ENCODE measurements around the gene GRID1.

The GRID1 gene

GRCh38 chr10:86123715-86124114, 242.9 kb downstream of the GRID1 start:
- Histone ChIP-seq H2AFZ (ENCODE audit: low read length) (no peak overlapping the region), H3K79me2 (ENCODE audit: insufficient read depth, low read length) (no peaks in the 10 kb centered on the region), H3K9me2 (ENCODE audit: low read depth, low read length) (no peaks in the 10 kb centered on the region), H3K36me3 (ENCODE audit: insufficient read depth, low read length) (no peaks in the 10 kb centered on the region), H3K4me1 (ENCODE audit: insufficient read depth, low read length, severe bottlenecking) (no peaks in the 10 kb centered on the region), H4K20me1 (ENCODE audit: insufficient read depth, low read length) (no peaks in the 10 kb centered on the region), H3K4me3 (ENCODE audit: low read depth, low read length, poor library complexity, severe bottlenecking) (no peak overlapping the region), H3F3A (ENCODE audit: insufficient read depth, low read length) (no peaks in the 10 kb centered on the region), H3K9ac (ENCODE audit: low read length) (no peak overlapping the region), H3K4me2 (ENCODE audit: low read length) (no peak overlapping the region), H3K27me3 (ENCODE audit: insufficient read depth, low read length) (no peaks in the 10 kb centered on the region), H3K27ac (ENCODE audit: low read depth, low read length, poor library complexity, severe bottlenecking) (no peak overlapping the region), H3K9me3 (ENCODE audit: low read length) (no peaks in the 10 kb centered on the region)
- TF ChIP-seq EZH2 (IDR thresholded peaks at IDR 0.05; ENCODE audit: borderline replicate concordance, low read length), result no peak
- TF ChIP-seq CTCF (IDR thresholded peaks at IDR 0.05; ENCODE audit: low read length), result no peak

- no peaks in the 10 kb centered on the region for H3K9me2 ChIP-seq (ENCODE audit: low read depth, low read length)
- H3F3A ChIP-seq (ENCODE audit: insufficient read depth, low read length), result no peaks in the 10 kb centered on the region
- H3K27ac ChIP-seq (ENCODE audit: low read depth, low read length, poor library complexity, severe bottlenecking), result no peak overlapping the region
- TF ChIP-seq CTCF (IDR thresholded peaks at IDR 0.05; ENCODE audit: low read length) (no peak), EZH2 (IDR thresholded peaks at IDR 0.05; ENCODE audit: borderline replicate concordance, low read length) (no peak)
- no peaks in the 10 kb centered on the region for H3K36me3 ChIP-seq (ENCODE audit: insufficient read depth, low read length)
- H3K27me3 ChIP-seq (ENCODE audit: insufficient read depth, low read length), result no peaks in the 10 kb centered on the region
- H3K4me2 ChIP-seq (ENCODE audit: low read length), result no peak overlapping the region
- H3K4me3 ChIP-seq (ENCODE audit: low read depth, low read length, poor library complexity, severe bottlenecking), result no peak overlapping the region
- H3K79me2 ChIP-seq (ENCODE audit: insufficient read depth, low read length), result no peaks in the 10 kb centered on the region
- no peak overlapping the region for H2AFZ ChIP-seq (ENCODE audit: low read length)
- H3K9ac ChIP-seq (ENCODE audit: low read length), result no peak overlapping the region
- no peaks in the 10 kb centered on the region for H3K4me1 ChIP-seq (ENCODE audit: insufficient read depth, low read length, severe bottlenecking)
- no peaks in the 10 kb centered on the region for H3K9me3 ChIP-seq (ENCODE audit: low read length)
- no peaks in the 10 kb centered on the region for H4K20me1 ChIP-seq (ENCODE audit: insufficient read depth, low read length)
These were observed 243.3 kb downstream of the GRID1 start for GRCh38 chr10:86123304-86123703.

- Histone ChIP-seq H3K27me3 (ENCODE audit: insufficient read depth, low read length) (no peaks in the 10 kb centered on the region), H3K9me3 (ENCODE audit: low read length) (no peaks in the 10 kb centered on the region), H3K79me2 (ENCODE audit: insufficient read depth, low read length) (no peaks in the 10 kb centered on the region), H3F3A (ENCODE audit: insufficient read depth, low read length) (no peaks in the 10 kb centered on the region), H3K4me3 (ENCODE audit: low read depth, low read length, poor library complexity, severe bottlenecking) (no peak overlapping the region), H3K4me2 (ENCODE audit: low read length) (no peak overlapping the region), H3K9me2 (ENCODE audit: low read depth, low read length) (no peaks in the 10 kb centered on the region), H2AFZ (ENCODE audit: low read length) (no peak overlapping the region), H3K4me1 (ENCODE audit: insufficient read depth, low read length, severe bottlenecking) (no peaks in the 10 kb centered on the region), H4K20me1 (ENCODE audit: insufficient read depth, low read length) (no peaks in the 10 kb centered on the region), H3K27ac (ENCODE audit: low read depth, low read length, poor library complexity, severe bottlenecking) (no peak overlapping the region), H3K36me3 (ENCODE audit: insufficient read depth, low read length) (no peaks in the 10 kb centered on the region), H3K9ac (ENCODE audit: low read length) (no peak overlapping the region)
- TF ChIP-seq EZH2 (IDR thresholded peaks at IDR 0.05; ENCODE audit: borderline replicate concordance, low read length), result no peak
- TF ChIP-seq CTCF (IDR thresholded peaks at IDR 0.05; ENCODE audit: low read length), result no peak
These were observed 243.9 kb downstream of the GRID1 start for GRCh38 chr10:86122646-86123045.
